Endothelial cell of umbilical vein (primary cell): ENCODE measurements around the gene INSC. TPM values are rescaled to one million over a fixed set of nuclear protein-coding genes. Genes with fewer than 3 reads are reported as not detected.

Experiments
- BruUV-seq: library from RNA; stranded (reverse); fragments of 400-500 nt; replicated peaks from 2 replicates; lab custom pipeline; 2021; lab: Mats Ljungman, UMichigan
- CTCF ChIA-PET: fragments of 300-600, 350-600 bp; sonication (Branson Sonifier 250); formaldehyde crosslinking; loops from one replicate; lab custom pipeline; 2021; ENCODE audit warnings: antibody characterized with exemption, inconsistent platforms; lab: Charles Lee
- POLR2A ChIA-PET: fragments of 300-600, 350-600 bp; sonication (Branson Sonifier 250); formaldehyde crosslinking; loops from one replicate; lab custom pipeline; 2021; ENCODE audit warnings: antibody characterized with exemption, inconsistent platforms; lab: Charles Lee
- DNase-seq: peaks from one replicate; pipeline ENCODE4 v3.0.0-alpha.2; 2011; ENCODE audit warnings: low read depth, low spot score
- FAIRE-seq: peaks from 2 replicates; lab custom pipeline; 2011; peaks lifted over from hg19 to GRCh38; lab: Jason Lieb, UNC
- H2AFZ ChIP-seq: 2 replicates; pipeline ENCODE4 v1.6.0; 2012; ENCODE audit warnings: low read depth, low read length, control low read depth, inconsistent platforms
- H3K27ac ChIP-seq: 2 replicates; pipeline ENCODE4 v1.5.1; 2011; ENCODE audit warnings: low read depth, mild to moderate bottlenecking, control low read depth, low read length, moderate library complexity; ENCODE audit not compliant: insufficient read depth
- H3K27me3 ChIP-seq, 2 experiments: 2 replicates each; pipeline versions ENCODE4 v1.6.0 to v1.6.1; 2011; ENCODE audit warnings: low read length in 2 of 2, mixed read lengths in 1 of 2; ENCODE audit not compliant: control insufficient read depth in 2 of 2, insufficient read depth in 2 of 2
- H3K36me3 ChIP-seq, 2 experiments: 2 replicates in 1 of 2; 3 replicates in 1 of 2; pipeline ENCODE4 v1.5.1; 2011; ENCODE audit warnings: low read length in 2 of 2, mild to moderate bottlenecking in 1 of 2, moderate library complexity in 1 of 2; ENCODE audit not compliant: control insufficient read depth in 2 of 2, insufficient read depth in 2 of 2; ENCODE audit errors: extremely low read depth in 1 of 2
- H3K4me1 ChIP-seq: 3 replicates; pipeline ENCODE4 v1.5.1; 2011; ENCODE audit warnings: mild to moderate bottlenecking, low read length; ENCODE audit not compliant: control insufficient read depth, insufficient read depth; ENCODE audit errors: extremely low read depth
- H3K4me2 ChIP-seq: 2 replicates; pipeline ENCODE4 v1.6.1; 2011; ENCODE audit warnings: low read length, control low read depth, mixed read lengths; ENCODE audit not compliant: insufficient read depth
- H3K4me3 ChIP-seq, 3 experiments: fragments of 200-600 bp in 1 of 3; sonication (generic), shearing (Covaris generic) in 1 of 3; replicated peaks in 1 of 3; 2 replicates each; pipeline ENCODE4 v1.5.1; 2011 to 2016; ENCODE audit warnings: control low read depth in 3 of 3, low read length in 3 of 3, mild to moderate bottlenecking in 2 of 3, inconsistent platforms in 1 of 3, low read depth in 1 of 3, moderate library complexity in 1 of 3; ENCODE audit not compliant: insufficient read depth in 1 of 3
- H3K79me2 ChIP-seq: 2 replicates; pipeline ENCODE4 v1.6.0; 2012; ENCODE audit warnings: low read length, inconsistent platforms; ENCODE audit not compliant: control insufficient read depth, insufficient read depth
- H3K9ac ChIP-seq: replicated peaks from 2 replicates; pipeline ENCODE3; 2011; ENCODE audit warnings: low read length, control low read depth; ENCODE audit not compliant: insufficient read depth; ENCODE audit errors: extremely low read depth
- H3K9me1 ChIP-seq: replicated peaks from 3 replicates; pipeline ENCODE4 v1.6.0; 2011; ENCODE audit warnings: mild to moderate bottlenecking, low read length; ENCODE audit not compliant: control insufficient read depth, insufficient read depth; ENCODE audit errors: extremely low read depth
- H3K9me3 ChIP-seq: replicated peaks from 2 replicates; pipeline ENCODE4 v1.5.1; 2012; ENCODE audit warnings: low read length, inconsistent platforms; ENCODE audit not compliant: control insufficient read depth, insufficient read depth
- H4K20me1 ChIP-seq: replicated peaks from 2 replicates; pipeline ENCODE3; 2011; ENCODE audit warnings: mild to moderate bottlenecking, low read length; ENCODE audit not compliant: control insufficient read depth, insufficient read depth; ENCODE audit errors: extremely low read depth
- CTCF ChIP-seq, 2 donors: IDR thresholded peaks; 1 replicate in 1 of 2; 2 replicates in 1 of 2; pipeline ENCODE4 v1.5.1; 2011; ENCODE audit warnings: low read length in 2 of 2, mild to moderate bottlenecking in 2 of 2, moderate library complexity in 2 of 2, control low read depth in 1 of 2, inconsistent platforms in 1 of 2, low read depth in 1 of 2; ENCODE audit not compliant: insufficient read depth in 1 of 2; ENCODE audit errors: extremely low read depth in 1 of 2
- EZH2 ChIP-seq: IDR thresholded peaks from 2 replicates; pipeline ENCODE4 v1.6.1; 2012; ENCODE audit warnings: borderline replicate concordance, low read depth, mild to moderate bottlenecking, moderate library complexity, low read length, inconsistent platforms; ENCODE audit not compliant: severe bottlenecking
- FOS ChIP-seq: IDR thresholded peaks from 2 replicates; pipeline ENCODE4 v1.6.1; 2011; ENCODE audit warnings: mild to moderate bottlenecking, low read length, moderate library complexity, borderline replicate concordance; ENCODE audit not compliant: insufficient read depth
- GATA2 ChIP-seq: IDR thresholded peaks from 2 replicates; pipeline ENCODE4 v1.7.0; 2011; ENCODE audit warnings: low read depth, mild to moderate bottlenecking, moderate library complexity, mixed read lengths, low read length; ENCODE audit not compliant: insufficient read length, insufficient read depth
- JUN ChIP-seq: IDR thresholded peaks from 2 replicates; pipeline ENCODE4 v1.6.1; 2011; ENCODE audit warnings: borderline replicate concordance, low read depth; ENCODE audit not compliant: insufficient read length, insufficient read depth
- MAX ChIP-seq: IDR thresholded peaks from 2 replicates; pipeline ENCODE4 v1.6.1; 2011; ENCODE audit not compliant: insufficient read depth, insufficient read length
- MYC ChIP-seq: IDR thresholded peaks from one replicate; pipeline ENCODE4 v1.6.1; 2011; ENCODE audit warnings: mild to moderate bottlenecking, low read depth, low read length
- POLR2A ChIP-seq: IDR thresholded peaks from 2 replicates; pipeline ENCODE4 v1.6.1; 2012; ENCODE audit warnings: low read depth, mild to moderate bottlenecking, control low read depth, low read length
- POLR2AphosphoS5 ChIP-seq: IDR thresholded peaks from 2 replicates; pipeline ENCODE4 v1.6.1; 2012; ENCODE audit warnings: low read depth, mild to moderate bottlenecking, control low read depth, low read length, moderate library complexity; ENCODE audit not compliant: insufficient read depth
- dilution Hi-C: fragments of 300-500 bp; cut with MboI; formaldehyde crosslinking; loops from one replicate; pipeline ENCODE4 v1.15.0; 2019; ENCODE audit warnings: low sequenced_read_pairs; ENCODE audit not compliant: extremely low pct_ligation_motif_present
- intact Hi-C: fragments of 100-400 bp; cut with micrococcal nuclease; formaldehyde crosslinking; loops from one replicate; pipeline ENCODE4 v1.10.0; 2022
- polyA plus RNA-seq, 4 experiments: library from polyadenylated mRNA; depleted of rRNA in 3 of 4; stranded (reverse) in 3 of 4; unstranded in 1 of 4; fragments of >200 nt; gene quantifications; 2 replicates each; pipeline versions ENCODE4 v1.2.1 to v1.2.3, GENCODE V29; 2011 to 2012; ENCODE audit warnings: missing spikeins in 1 of 4
- total RNA-seq: library from RNA; stranded (reverse); gene quantifications from 2 replicates; pipeline ENCODE4 v1.2.3, GENCODE V29; 2021

The INSC gene
- total and polyA plus RNA-seq, 2 donors (not counting 3 experiments of a cell fraction or from before 2014, with no cell fraction given) = not detected

- Histone ChIP-seq H3K79me2 (no peaks in the 10 kb centered on the region), H3K27ac (no peak overlapping the region), H3K27me3 (no peaks in the 10 kb centered on the region), H3K4me3 (no peak overlapping the region), H3K9me1 (no peaks in the 10 kb centered on the region), H3K4me2 (no peak overlapping the region), H3K36me3 (no peaks in the 10 kb centered on the region), H3K9ac (no peak overlapping the region), H3K4me1 (no peaks in the 10 kb centered on the region), H3K9me3 (no peaks in the 10 kb centered on the region), H4K20me1 (no peaks in the 10 kb centered on the region), H2AFZ (no peak overlapping the region)
- DNase-seq (no peak), FAIRE-seq (no peak)
- intact Hi-C loops = no loop called here
- POLR2A ChIA-PET = no interaction called here
- BruUV-seq = no TSS peak
- CTCF ChIA-PET = no interaction called here
- dilution Hi-C loops = no loop called here
- TF ChIP-seq EZH2 (no peak), FOS (no peak), MAX (no peak), POLR2A (no peak), CTCF (IDR thresholded peaks at IDR 0.05; ENCODE audit: extremely low read depth in 1 of 2, insufficient read depth in 1 of 2, low read depth in 1 of 2, low read length in 2 of 2) (no peak), JUN (no peak), GATA2 (no peak), MYC (no peak), POLR2AphosphoS5 (no peak)
Measured at GRCh38 chr11:15136166-15136565, 21.4 kb downstream of the INSC start.
